WI38 (cell line): ENCODE measurements around the gene KAT6B.

Experiments used
- H3K4me3 ChIP-seq: 2 replicates; pipeline ENCODE4 v1.5.1; 2011; ENCODE audit warnings: low read depth, mild to moderate bottlenecking, control low read depth, low read length
- TF ChIP-seq, protein P1 (sequence below): IDR thresholded peaks from 2 replicates; pipeline ENCODE4 v1.5.1; 2012; ENCODE audit warnings: low read depth, mild to moderate bottlenecking, control low read depth, low read length

KAT6B gene

DNA sequence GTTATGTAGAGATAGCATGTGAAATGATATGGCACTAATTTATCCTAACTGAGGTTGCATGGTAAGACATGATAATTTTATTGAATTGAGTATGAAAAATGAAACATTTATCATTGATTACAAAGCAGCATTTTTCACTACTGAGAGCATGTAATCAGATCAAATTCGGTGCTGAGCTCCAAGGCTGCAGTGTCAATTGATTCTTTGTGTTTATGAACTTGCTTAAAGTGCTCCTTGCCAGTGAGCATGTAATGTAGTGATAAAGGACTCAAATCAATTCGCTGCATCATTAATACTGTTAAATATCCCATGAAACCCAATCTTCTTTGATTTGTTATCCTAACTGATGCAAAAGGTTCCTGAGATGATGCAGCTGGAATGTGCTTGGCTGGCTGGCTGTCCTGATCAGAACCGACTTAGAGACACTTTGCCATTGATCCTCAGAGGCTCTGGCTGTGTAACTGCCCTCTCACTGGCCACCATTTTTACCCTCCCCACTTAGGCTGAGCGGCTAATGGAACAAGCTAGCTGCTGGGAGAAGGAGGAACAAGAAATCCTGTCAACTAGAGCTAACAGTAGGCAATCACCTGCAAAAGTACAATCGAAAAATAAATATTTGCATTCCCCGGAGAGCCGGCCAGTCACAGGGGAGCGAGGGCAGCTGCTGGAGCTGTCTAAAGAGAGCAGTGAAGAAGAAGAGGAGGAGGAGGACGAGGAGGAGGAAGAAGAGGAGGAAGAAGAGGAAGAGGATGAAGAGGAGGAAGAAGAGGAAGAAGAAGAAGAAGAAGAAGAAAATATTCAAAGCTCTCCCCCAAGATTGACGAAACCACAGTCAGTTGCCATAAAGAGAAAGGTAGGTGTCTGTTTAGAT lies 195.2 kb downstream of the KAT6B start:
- TF ChIP-seq, protein P1, sequence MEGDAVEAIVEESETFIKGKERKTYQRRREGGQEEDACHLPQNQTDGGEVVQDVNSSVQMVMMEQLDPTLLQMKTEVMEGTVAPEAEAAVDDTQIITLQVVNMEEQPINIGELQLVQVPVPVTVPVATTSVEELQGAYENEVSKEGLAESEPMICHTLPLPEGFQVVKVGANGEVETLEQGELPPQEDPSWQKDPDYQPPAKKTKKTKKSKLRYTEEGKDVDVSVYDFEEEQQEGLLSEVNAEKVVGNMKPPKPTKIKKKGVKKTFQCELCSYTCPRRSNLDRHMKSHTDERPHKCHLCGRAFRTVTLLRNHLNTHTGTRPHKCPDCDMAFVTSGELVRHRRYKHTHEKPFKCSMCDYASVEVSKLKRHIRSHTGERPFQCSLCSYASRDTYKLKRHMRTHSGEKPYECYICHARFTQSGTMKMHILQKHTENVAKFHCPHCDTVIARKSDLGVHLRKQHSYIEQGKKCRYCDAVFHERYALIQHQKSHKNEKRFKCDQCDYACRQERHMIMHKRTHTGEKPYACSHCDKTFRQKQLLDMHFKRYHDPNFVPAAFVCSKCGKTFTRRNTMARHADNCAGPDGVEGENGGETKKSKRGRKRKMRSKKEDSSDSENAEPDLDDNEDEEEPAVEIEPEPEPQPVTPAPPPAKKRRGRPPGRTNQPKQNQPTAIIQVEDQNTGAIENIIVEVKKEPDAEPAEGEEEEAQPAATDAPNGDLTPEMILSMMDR = no peak
- no peak overlapping the region for H3K4me3 ChIP-seq

DNA sequence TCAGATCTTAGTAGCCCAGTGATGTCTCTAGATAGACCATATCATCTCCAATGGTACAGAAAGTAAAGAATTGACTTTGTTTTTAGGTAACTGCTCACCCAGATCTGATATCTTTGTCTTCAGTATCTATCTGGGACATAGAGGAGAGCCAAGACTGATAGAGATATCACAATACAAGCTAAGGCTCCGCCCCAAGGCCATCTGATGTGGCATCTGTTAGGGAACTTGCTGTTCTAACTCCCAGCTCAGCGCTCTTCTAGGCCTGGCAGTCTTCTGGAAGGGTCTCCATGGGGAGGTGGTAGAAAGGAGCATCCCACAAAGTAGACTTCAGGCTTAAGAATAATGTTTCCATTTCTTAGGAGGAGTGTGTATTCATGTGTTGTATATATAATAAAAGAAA lies 196.7 kb downstream of the KAT6B start:
- H3K4me3 ChIP-seq = no peak overlapping the region
- TF ChIP-seq, protein P1 = no peak

DNA sequence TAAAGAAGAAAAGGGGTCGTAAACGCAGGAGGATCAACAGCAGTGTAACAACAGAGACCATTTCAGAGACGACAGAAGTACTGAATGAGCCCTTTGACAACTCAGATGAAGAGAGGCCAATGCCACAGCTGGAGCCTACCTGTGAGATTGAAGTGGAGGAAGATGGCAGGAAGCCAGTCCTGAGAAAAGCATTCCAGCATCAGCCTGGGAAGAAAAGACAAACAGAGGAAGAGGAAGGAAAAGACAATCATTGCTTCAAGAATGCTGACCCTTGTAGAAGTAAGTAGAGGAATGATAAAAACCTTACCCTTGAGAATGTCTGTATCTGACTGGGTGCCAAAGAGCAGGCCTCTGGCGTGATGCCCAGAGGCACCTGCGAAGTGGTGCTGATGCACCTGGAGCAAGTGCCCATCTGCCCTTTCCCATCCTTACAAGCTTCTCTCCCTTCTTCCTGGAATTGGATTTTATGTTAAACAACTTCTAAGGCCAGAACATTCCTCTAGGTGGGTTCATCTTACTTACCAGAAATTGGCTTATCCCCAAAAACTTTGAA lies 198.6 kb downstream of the KAT6B start:
- TF ChIP-seq, protein P1 = no peak
- no peak overlapping the region for H3K4me3 ChIP-seq

GRCh38 chr10:75028049-75028448 lies 201.6 kb downstream of the KAT6B start:
- TF ChIP-seq, protein P1 = no peak
- no peak overlapping the region for H3K4me3 ChIP-seq

GRCh38 chr10:75028748-75029147 lies 202.3 kb downstream of the KAT6B start:
- TF ChIP-seq, protein P1 = no peak

GRCh38 chr10:75029420-75029819 lies 203.0 kb downstream of the KAT6B start:
- no peak overlapping the region for H3K4me3 ChIP-seq

More at GRCh38 chr10:75028748-75029147, 202.3 kb downstream of the KAT6B start:
- H3K4me3 ChIP-seq = no peak overlapping the region

More at GRCh38 chr10:75029420-75029819, 203.0 kb downstream of the KAT6B start:
- TF ChIP-seq, protein P1 = no peak
